CD4-positive, alpha-beta T cell (primary cell): ENCODE measurements around the gene CHRM5. TPM values are rescaled to one million over a fixed set of nuclear protein-coding genes. Genes with fewer than 3 reads are reported as not detected.

ENCODE experiments used
- ATAC-seq: fragments of 200-7000 bp; cut with Tn5 transposase; one replicate; pipeline ENCODE4 v1.10.0; 2022; ENCODE audit warnings: mild to moderate bottlenecking; ENCODE audit not compliant: poor library complexity
- CTCF ChIA-PET: fragments of 350-600 bp; sonication (Branson Sonifier 250); formaldehyde crosslinking; loops from one replicate; lab custom pipeline; 2021; ENCODE audit warnings: antibody characterized with exemption, inconsistent platforms; lab: Charles Lee
- POLR2A ChIA-PET: fragments of 350-600 bp; sonication (Branson Sonifier 250); formaldehyde crosslinking; loops from one replicate; lab custom pipeline; 2021; ENCODE audit warnings: antibody characterized with exemption, inconsistent platforms; lab: Charles Lee
- DNase-seq, 14 experiments: peaks; one replicate each; pipeline ENCODE4 v3.0.0-alpha.2; 2013 to 2020; ENCODE audit warnings: mixed read lengths in 2 of 14
- H3K27ac ChIP-seq, 2 donors: one replicate each; pipeline versions ENCODE4 v1.5.1 to v1.7.0; 2013; ENCODE audit warnings: low read length in 2 of 2, low read depth in 1 of 2, mild to moderate bottlenecking in 1 of 2
- H3K27me3 ChIP-seq, 2 experiments: 1 replicate in 1 of 2; 2 replicates in 1 of 2; pipeline versions ENCODE4 v1.6.1 to v1.7.0; 2013; ENCODE audit warnings: low read length in 2 of 2, control low read depth in 1 of 2, mild to moderate bottlenecking in 1 of 2, moderate library complexity in 1 of 2; ENCODE audit not compliant: insufficient read depth in 2 of 2, control insufficient read depth in 1 of 2
- H3K36me3 ChIP-seq: one replicate; pipeline ENCODE4 v1.6.1; 2013; ENCODE audit warnings: low read length, control low read depth; ENCODE audit not compliant: insufficient read depth
- H3K4me1 ChIP-seq: one replicate; pipeline ENCODE4 v1.6.1; 2013; ENCODE audit warnings: low read length, control low read depth; ENCODE audit not compliant: insufficient read depth
- H3K4me3 ChIP-seq: one replicate; pipeline ENCODE4 v1.5.1; 2013; ENCODE audit warnings: mild to moderate bottlenecking, low read length, moderate library complexity
- H3K9me3 ChIP-seq, 2 experiments: 1 replicate in 1 of 2; 2 replicates in 1 of 2; pipeline versions ENCODE4 v1.6.1 to v1.7.0; 2013; ENCODE audit warnings: low read length in 2 of 2, mild to moderate bottlenecking in 2 of 2, control low read depth in 1 of 2, moderate library complexity in 1 of 2; ENCODE audit not compliant: control insufficient read depth in 1 of 2, insufficient read depth in 1 of 2
- H3K27ac Mint-ChIP-seq: one replicate; pipeline ENCODE4 v1.8.0; 2020; ENCODE audit warnings: mixed read lengths
- H3K27me3 Mint-ChIP-seq: one replicate; pipeline ENCODE4 v1.8.0; 2021; ENCODE audit warnings: mixed read lengths
- H3K36me3 Mint-ChIP-seq: one replicate; pipeline ENCODE4 v1.8.0; 2021; ENCODE audit warnings: low read depth, mixed read lengths
- H3K4me1 Mint-ChIP-seq: one replicate; pipeline ENCODE4 v1.8.0; 2021; ENCODE audit warnings: low read depth, mixed read lengths
- H3K4me3 Mint-ChIP-seq: one replicate; pipeline ENCODE4 v1.8.0; 2020; ENCODE audit warnings: mild to moderate bottlenecking, mixed read lengths
- H3K9me3 Mint-ChIP-seq: one replicate; pipeline ENCODE4 v1.8.0; 2020; ENCODE audit warnings: mixed read lengths
- intact Hi-C, 2 experiments: fragments of 100-400 bp; cut with DNase I in 1 of 2; cut with micrococcal nuclease in 1 of 2; formaldehyde crosslinking; loops; one replicate each; pipeline versions ENCODE4 v1.15.1 to v1.9.0; 2023 to 2025; cut with DNase I, micrococcal nuclease
- total RNA-seq, 174 experiments: library from RNA in 2 of 174; stranded (reverse) in 2 of 174; gene quantifications; one replicate each; pipeline ENCODE4 v1.2.3 and lab custom pipeline; 2021 to 2026
- TF ChIP-seq, protein P1 (sequence below): fragments of 200-600 bp; IDR thresholded peaks from one replicate; pipeline ENCODE4 v1.8.0; 2022; ENCODE audit warnings: antibody characterized with exemption, mild to moderate bottlenecking

Gene CHRM5
- total RNA-seq, 2 experiments from 2014 or later: not detected

DNA sequence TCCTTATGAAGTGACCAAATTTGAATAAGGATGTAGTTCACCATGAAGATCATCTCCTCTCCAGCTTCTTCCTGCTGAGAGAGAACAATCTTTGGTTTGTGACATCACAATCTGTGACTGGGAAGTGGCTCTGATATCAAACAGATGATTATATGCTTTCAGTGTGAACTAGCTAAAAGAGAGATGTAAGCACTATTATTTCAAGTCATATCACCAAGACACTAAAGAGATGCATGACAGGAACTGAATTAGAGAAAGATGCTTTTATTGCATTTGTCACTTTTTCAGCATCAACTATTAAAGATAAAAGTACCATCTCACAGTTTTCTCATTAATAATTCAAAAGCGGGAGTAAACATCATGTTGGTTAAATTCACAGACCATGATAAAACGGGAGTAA lies 3.5 kb downstream of the CHRM5 start:
- Histone ChIP-seq H3K27me3 (no peaks in the 10 kb centered on the region), H3K36me3 (no peaks in the 10 kb centered on the region), H3K4me3 (no peak overlapping the region), H3K4me1 (no peaks in the 10 kb centered on the region), H3K27ac (no peak overlapping the region), H3K9me3 (no peaks in the 10 kb centered on the region)
- intact Hi-C loops: loop anchor here in 1 of 2 experiments (10.0 kb wide), 1 partner anchor 63 kb away; the partner anchor contains the start of gene AVEN
- CTCF ChIA-PET: no interaction called here
- DNase-seq (no peak), ATAC-seq (no peak)
- POLR2A ChIA-PET: interaction anchor here (0.7 kb wide), 1 partner anchor 330 kb away, joined by 3 read pairs; no protein-coding TSS in a partner anchor
- H3K9me3 Mint-ChIP-seq: no peaks in the 10 kb centered on the region
- TF ChIP-seq, protein P1, sequence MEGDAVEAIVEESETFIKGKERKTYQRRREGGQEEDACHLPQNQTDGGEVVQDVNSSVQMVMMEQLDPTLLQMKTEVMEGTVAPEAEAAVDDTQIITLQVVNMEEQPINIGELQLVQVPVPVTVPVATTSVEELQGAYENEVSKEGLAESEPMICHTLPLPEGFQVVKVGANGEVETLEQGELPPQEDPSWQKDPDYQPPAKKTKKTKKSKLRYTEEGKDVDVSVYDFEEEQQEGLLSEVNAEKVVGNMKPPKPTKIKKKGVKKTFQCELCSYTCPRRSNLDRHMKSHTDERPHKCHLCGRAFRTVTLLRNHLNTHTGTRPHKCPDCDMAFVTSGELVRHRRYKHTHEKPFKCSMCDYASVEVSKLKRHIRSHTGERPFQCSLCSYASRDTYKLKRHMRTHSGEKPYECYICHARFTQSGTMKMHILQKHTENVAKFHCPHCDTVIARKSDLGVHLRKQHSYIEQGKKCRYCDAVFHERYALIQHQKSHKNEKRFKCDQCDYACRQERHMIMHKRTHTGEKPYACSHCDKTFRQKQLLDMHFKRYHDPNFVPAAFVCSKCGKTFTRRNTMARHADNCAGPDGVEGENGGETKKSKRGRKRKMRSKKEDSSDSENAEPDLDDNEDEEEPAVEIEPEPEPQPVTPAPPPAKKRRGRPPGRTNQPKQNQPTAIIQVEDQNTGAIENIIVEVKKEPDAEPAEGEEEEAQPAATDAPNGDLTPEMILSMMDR: no peak
- H3K27ac Mint-ChIP-seq: no peak overlapping the region
- no peak overlapping the region for H3K4me3 Mint-ChIP-seq
- no peaks in the 10 kb centered on the region for H3K27me3 Mint-ChIP-seq
- H3K36me3 Mint-ChIP-seq: no peaks in the 10 kb centered on the region
- H3K4me1 Mint-ChIP-seq: no peaks in the 10 kb centered on the region

DNA sequence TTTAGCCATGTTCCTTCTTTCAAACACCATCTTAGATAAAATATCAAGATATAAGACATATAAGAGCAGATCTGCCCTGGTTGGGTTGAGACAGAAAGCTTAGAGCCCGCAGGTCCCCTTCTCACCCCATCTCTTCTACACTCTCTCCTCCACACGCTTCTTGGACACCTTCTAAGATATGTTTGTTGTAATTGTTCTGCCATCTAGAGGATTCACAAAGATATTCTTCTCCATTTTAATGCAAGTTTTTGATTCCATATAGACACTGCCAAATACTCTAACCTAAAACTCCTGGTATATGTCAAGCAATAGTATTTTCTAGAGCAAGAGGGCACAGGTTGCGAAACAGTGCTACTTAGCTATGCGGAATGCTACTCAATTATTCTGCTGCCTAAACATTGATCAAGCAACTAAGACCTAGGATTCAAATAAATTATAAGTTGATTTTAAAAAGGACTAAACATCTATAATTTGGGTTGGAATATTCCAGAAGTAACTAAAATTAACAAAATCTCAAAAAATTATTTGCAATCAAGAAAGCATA lies 6.8 kb downstream of the CHRM5 start:
- DNase-seq (no peak), ATAC-seq (no peak)
- no peaks in the 10 kb centered on the region for H3K9me3 Mint-ChIP-seq
- H3K4me1 Mint-ChIP-seq: no peaks in the 10 kb centered on the region
- H3K4me3 ChIP-seq: no peak overlapping the region
- CTCF ChIA-PET: no interaction called here
- H3K27me3 ChIP-seq: no peaks in the 10 kb centered on the region
- no peaks in the 10 kb centered on the region for H3K36me3 Mint-ChIP-seq
- H3K27ac Mint-ChIP-seq: no peak overlapping the region
- intact Hi-C loops: loop anchor here in 1 of 2 experiments (10.0 kb wide), 1 partner anchor 60 kb away; the partner anchor contains the start of gene AVEN
- H3K4me1 ChIP-seq: no peaks in the 10 kb centered on the region
- no peaks in the 10 kb centered on the region for H3K9me3 ChIP-seq
- H3K36me3 ChIP-seq: no peaks in the 10 kb centered on the region
- no peak overlapping the region for H3K27ac ChIP-seq
- TF ChIP-seq, protein P1: no peak
- POLR2A ChIA-PET: no interaction called here
- H3K4me3 Mint-ChIP-seq: no peak overlapping the region
- H3K27me3 Mint-ChIP-seq: no peaks in the 10 kb centered on the region

DNA sequence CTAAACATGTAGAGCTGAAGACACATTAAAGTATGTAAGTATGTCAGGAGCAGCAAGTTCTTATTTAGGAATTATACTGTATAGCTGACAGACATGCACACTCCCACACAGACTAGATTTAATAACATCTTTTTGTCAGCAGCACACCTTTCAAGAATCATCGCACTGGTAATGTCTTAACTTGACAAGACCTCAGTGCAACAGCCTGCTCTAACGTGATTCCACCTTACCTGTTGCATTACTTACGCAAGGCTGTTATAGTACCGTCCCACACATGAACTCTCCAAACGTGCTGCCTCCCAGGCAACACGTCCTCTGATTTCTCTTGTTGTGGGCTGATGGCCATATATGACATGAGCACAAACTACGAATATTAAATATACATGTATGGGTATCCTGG lies 11.9 kb downstream of the CHRM5 start:
- H3K27ac Mint-ChIP-seq: no peak overlapping the region
- no peaks in the 10 kb centered on the region for H3K4me1 ChIP-seq
- no peak for DNase-seq
- no peaks in the 10 kb centered on the region for H3K9me3 Mint-ChIP-seq
- no peaks in the 10 kb centered on the region for H3K27me3 Mint-ChIP-seq
- no peak overlapping the region for H3K4me3 Mint-ChIP-seq
- no peaks in the 10 kb centered on the region for H3K27me3 ChIP-seq
- intact Hi-C loops: no loop called here
- H3K4me1 Mint-ChIP-seq: no peaks in the 10 kb centered on the region
- POLR2A ChIA-PET: no interaction called here
- TF ChIP-seq, protein P1: no peak
- ATAC-seq: no peak
- no peak overlapping the region for H3K4me3 ChIP-seq
- no peak overlapping the region for H3K27ac ChIP-seq
- no peaks in the 10 kb centered on the region for H3K36me3 ChIP-seq
- H3K9me3 ChIP-seq: no peaks in the 10 kb centered on the region
- CTCF ChIA-PET: no interaction called here
- H3K36me3 Mint-ChIP-seq: no peaks in the 10 kb centered on the region
